H1 (cell line): ENCODE results near the gene SAFB. TPM values are rescaled to one million over a fixed set of nuclear protein-coding genes. Genes with fewer than 3 reads are reported as not detected.
A peak's percentile ranks its signal among the peaks of the same experiment; 100 is the strongest.

Experiments used
- CTCF ChIA-PET: fragments of 300-600 bp; sonication (Branson Sonifier 250); formaldehyde crosslinking; loops from one replicate; lab custom pipeline; 2021; ENCODE audit not compliant: partially characterized antibody; lab: Charles Lee
- POLR2A ChIA-PET: fragments of 300-600 bp; sonication (Branson Sonifier 250); formaldehyde crosslinking; loops from one replicate; lab custom pipeline; 2021; ENCODE audit warnings: inconsistent platforms; ENCODE audit not compliant: partially characterized antibody; lab: Charles Lee
- DNase-seq, 2 experiments: peaks; one replicate each; pipeline versions ENCODE4 v3.0.0 to v3.0.0-alpha.2; 2010 to 2022; ENCODE audit warnings: low spot score in 2 of 2, low read depth in 1 of 2, mixed read lengths in 1 of 2
- FAIRE-seq: peaks from 2 replicates; lab custom pipeline; 2011; peaks lifted over from hg19 to GRCh38; lab: Jason Lieb, UNC
- H2AFZ ChIP-seq: 2 replicates; pipeline ENCODE4 v1.8.1; 2012; ENCODE audit warnings: low read length, inconsistent platforms
- H2AK5ac ChIP-seq: 2 replicates; pipeline ENCODE4 v1.6.1; 2013; ENCODE audit warnings: low read depth, low read length
- H2BK120ac ChIP-seq: replicated peaks from 2 replicates; pipeline ENCODE3; 2013; ENCODE audit warnings: low read depth, low read length, inconsistent platforms
- H2BK12ac ChIP-seq: 2 replicates; pipeline ENCODE4 v1.6.1; 2013; ENCODE audit warnings: low read depth, low read length
- H2BK15ac ChIP-seq: 2 replicates; pipeline ENCODE4 v1.6.1; 2013; ENCODE audit warnings: low read length
- H2BK20ac ChIP-seq: 2 replicates; pipeline ENCODE4 v1.6.1; 2013; ENCODE audit warnings: low read length
- H2BK5ac ChIP-seq: 2 replicates; pipeline ENCODE4 v1.6.1; 2013; ENCODE audit warnings: low read depth, low read length
- H3K14ac ChIP-seq: 2 replicates; pipeline ENCODE4 v1.6.1; 2013; ENCODE audit warnings: inconsistent platforms; ENCODE audit not compliant: insufficient read length
- H3K18ac ChIP-seq: 2 replicates; pipeline ENCODE4 v1.6.1; 2013; ENCODE audit warnings: low read length; ENCODE audit errors: extremely low read depth
- H3K23ac ChIP-seq: 2 replicates; pipeline ENCODE4 v1.6.1; 2013; ENCODE audit warnings: inconsistent platforms; ENCODE audit not compliant: insufficient read length
- H3K23me2 ChIP-seq: 2 replicates; pipeline ENCODE4 v1.6.1; 2013; ENCODE audit warnings: low read depth, low read length
- H3K27ac ChIP-seq: 2 replicates; pipeline ENCODE4 v1.6.1; 2011; ENCODE audit warnings: low read depth, low read length, inconsistent platforms
- H3K27me3 ChIP-seq, 4 experiments: replicated peaks in 1 of 4; 1 replicate in 1 of 4; 2 replicates in 3 of 4; pipeline versions ENCODE4 v1.6.1 to v1.8.1; 2011 to 2013; ENCODE audit warnings: low read length in 3 of 4, mild to moderate bottlenecking in 3 of 4, inconsistent platforms in 2 of 4, mixed read lengths in 2 of 4, moderate library complexity in 1 of 4; ENCODE audit not compliant: control insufficient read depth in 3 of 4, insufficient read depth in 3 of 4; ENCODE audit errors: extremely low read depth in 1 of 4
- H3K36me3 ChIP-seq, 4 experiments: 2 replicates each; pipeline versions ENCODE4 v1.6.1 to v1.8.1; 2011 to 2013; ENCODE audit warnings: mild to moderate bottlenecking in 4 of 4, low read length in 3 of 4, moderate library complexity in 2 of 4, control low read depth in 1 of 4, inconsistent platforms in 1 of 4; ENCODE audit not compliant: insufficient read depth in 4 of 4, control insufficient read depth in 2 of 4
- H3K4ac ChIP-seq: replicated peaks from 2 replicates; pipeline ENCODE3; 2013; ENCODE audit warnings: low read length, low read depth, mixed read lengths, inconsistent platforms; ENCODE audit not compliant: insufficient read length
- H3K4me1 ChIP-seq, 4 experiments: replicated peaks in 1 of 4; 1 replicate in 1 of 4; 2 replicates in 3 of 4; pipeline versions ENCODE4 v1.6.1 to v1.8.1; 2011 to 2013; ENCODE audit warnings: low read length in 3 of 4, inconsistent platforms in 2 of 4, mixed read lengths in 1 of 4; ENCODE audit not compliant: insufficient read depth in 4 of 4, control insufficient read depth in 3 of 4
- H3K4me2 ChIP-seq, 2 experiments: 2 replicates each; pipeline versions ENCODE4 v1.6.1 to v1.8.1; 2011 to 2013; ENCODE audit warnings: low read depth in 2 of 2, low read length in 2 of 2, control low read depth in 1 of 2, inconsistent platforms in 1 of 2, mild to moderate bottlenecking in 1 of 2; ENCODE audit not compliant: insufficient read depth in 1 of 2
- H3K4me3 ChIP-seq, 4 experiments: fragments of 200-600, 300-600 bp in 1 of 4; sonication (generic), shearing (Covaris generic), sonication (Bioruptor Twin) in 1 of 4; 2 replicates each; pipeline versions ENCODE4 v1.5.1 to v1.8.1; 2011 to 2016; ENCODE audit warnings: low read length in 4 of 4, low read depth in 3 of 4, control low read depth in 2 of 4, inconsistent platforms in 2 of 4, mild to moderate bottlenecking in 2 of 4, mixed read lengths in 1 of 4, moderate library complexity in 1 of 4; ENCODE audit not compliant: insufficient read depth in 2 of 4; ENCODE audit errors: extremely low read depth in 1 of 4
- H3K56ac ChIP-seq: replicated peaks from 2 replicates; pipeline ENCODE3; 2013; ENCODE audit warnings: low read depth, mild to moderate bottlenecking, mixed read lengths, low read length, inconsistent platforms; ENCODE audit not compliant: insufficient read length
- H3K79me1 ChIP-seq: 2 replicates; pipeline ENCODE4 v1.6.1; 2013; ENCODE audit warnings: low read depth, low read length, control low read depth
- H3K79me2 ChIP-seq, 2 experiments: 2 replicates each; pipeline versions ENCODE4 v1.6.1 to v1.8.1; 2012 to 2013; ENCODE audit warnings: low read length in 2 of 2, mild to moderate bottlenecking in 2 of 2, inconsistent platforms in 1 of 2; ENCODE audit not compliant: insufficient read depth in 2 of 2, control insufficient read depth in 1 of 2
- H3K9ac ChIP-seq, 4 experiments: replicated peaks in 1 of 4; 1 replicate in 1 of 4; 2 replicates in 3 of 4; pipeline versions ENCODE4 v1.6.1 to v1.8.1; 2011 to 2013; ENCODE audit warnings: low read depth in 3 of 4, low read length in 3 of 4, control low read depth in 2 of 4, mild to moderate bottlenecking in 2 of 4, moderate library complexity in 2 of 4, inconsistent platforms in 1 of 4; ENCODE audit errors: extremely low read depth in 1 of 4
- H3K9me3 ChIP-seq, 2 experiments: 2 replicates each; pipeline versions ENCODE4 v1.6.1 to v1.8.1; 2012 to 2013; ENCODE audit warnings: mild to moderate bottlenecking in 2 of 2, moderate library complexity in 2 of 2, control low read depth in 1 of 2, inconsistent platforms in 1 of 2, low read depth in 1 of 2, low read length in 1 of 2, mixed read lengths in 1 of 2; ENCODE audit not compliant: insufficient read depth in 2 of 2
- H4K20me1 ChIP-seq, 2 experiments: replicated peaks in 1 of 2; 2 replicates each; pipeline versions ENCODE3 to v1.8.1; 2011 to 2013; ENCODE audit warnings: inconsistent platforms in 2 of 2, low read length in 2 of 2, mild to moderate bottlenecking in 1 of 2; ENCODE audit not compliant: insufficient read depth in 2 of 2, control insufficient read depth in 1 of 2
- H4K5ac ChIP-seq: 2 replicates; pipeline ENCODE4 v1.6.1; 2013; ENCODE audit warnings: low read length, low read depth, mixed read lengths, inconsistent platforms; ENCODE audit not compliant: insufficient read length
- H4K8ac ChIP-seq: 2 replicates; pipeline ENCODE4 v1.8.0; 2013; ENCODE audit warnings: mild to moderate bottlenecking, moderate library complexity, low read length, inconsistent platforms; ENCODE audit not compliant: insufficient read depth; ENCODE audit errors: extremely low read depth
- H4K91ac ChIP-seq: replicated peaks from 2 replicates; pipeline ENCODE3; 2013; ENCODE audit warnings: low read length, mixed read lengths, inconsistent platforms; ENCODE audit not compliant: insufficient read length
- MAFK ChIP-seq: IDR thresholded peaks from 2 replicates; pipeline ENCODE4 v1.6.1; 2012; ENCODE audit warnings: low read depth, mild to moderate bottlenecking, improper control_type of control experiment, low read length
- TBP ChIP-seq: IDR thresholded peaks from 2 replicates; pipeline ENCODE4 v1.6.1; 2011; ENCODE audit warnings: low read depth, low read length, improper control_type of control experiment
- WGBS, 2 experiments: shearing (Covaris generic) in 1 of 2; methylation state at CpG; one replicate each; pipeline versions ENCODE4 v1.1.6 to v1.1.7; 2013 to 2015; ENCODE audit warnings: low lambda C conversion rate in 2 of 2, mixed read lengths in 2 of 2, inconsistent platforms in 1 of 2, low coverage in 1 of 2, missing lambda C conversion rate in 1 of 2; ENCODE audit not compliant: insufficient replicate concordance in 2 of 2, insufficient coverage in 1 of 2, insufficient read length in 1 of 2; ENCODE audit errors: extremely low coverage in 1 of 2, missing lambda C conversion rate in 1 of 2; 5-methylcytosine and 5-hydroxymethylcytosine counted together
- polyA plus RNA-seq, 7 experiments: library from polyadenylated mRNA; depleted of rRNA in 3 of 7; stranded (reverse) in 5 of 7; unstranded in 2 of 7; fragments of >200 nt in 5 of 7; fragments of 200-250 nt in 2 of 7; gene quantifications; 1 replicate in 5 of 7; 2 replicates in 1 of 7; 4 replicates in 1 of 7; pipeline versions ENCODE4 v1.2.1 to v1.2.3, GENCODE V29; 2011 to 2013; ENCODE audit warnings: missing spikeins in 2 of 7, mixed read lengths in 2 of 7
- total RNA-seq: library from RNA; stranded (reverse); fragmentation: NEBNext Ultra II Directional; extraction: Animal tissue kit (Norgen Biotek cat#: 25700); gene quantifications from 2 replicates; pipeline ENCODE4 v1.2.1, GENCODE V29; 2021

The SAFB gene
- total and polyA plus RNA-seq, 2 of the 8 experiments (the other 6 are each of a cell fraction or from before 2014, with no cell fraction given): 27.0 to 110 TPM

- Histone ChIP-seq H3K79me1 (peaks cover 15% of the 10 kb centered on the region), H3K27ac (no peak overlapping the region), H3K4me1 (no peaks in the 10 kb centered on the region; a peak in 1 of 7 replicates), H2BK5ac (no peak overlapping the region; the same call in 1 of the 2 replicates), H3K23ac (no peak overlapping the region), H4K91ac (no peak overlapping the region), H3K27me3 (no peaks in the 10 kb centered on the region), H2BK120ac (no peak overlapping the region), H3K4ac (no peak overlapping the region), H4K5ac (no peak overlapping the region), H3K18ac (no peak overlapping the region), H2AFZ (no peak overlapping the region), H2BK20ac (no peak overlapping the region), H3K23me2 (no peaks in the 10 kb centered on the region), H2AK5ac (no peak overlapping the region), H4K8ac (no peak overlapping the region), H3K9ac (no peak overlapping the region), H3K4me3 (no peak overlapping the region), H2BK15ac (no peak overlapping the region), H3K14ac (no peak overlapping the region), H3K4me2 (no peak overlapping the region), H3K56ac (no peak overlapping the region), H3K36me3 (peaks cover 9 to 30% (median 20%) of the 10 kb centered on the region in 4 experiments; a peak in 7 of 8 replicates), H4K20me1 (peaks cover 31 to 39% of the 10 kb centered on the region in 2 experiments), H3K9me3 (no peaks in the 10 kb centered on the region), H2BK12ac (no peak overlapping the region), H3K79me2 (peaks cover 42 to 97% of the 10 kb centered on the region in 2 experiments)
- WGBS, 2 experiments: 92% methylated on average over 9 of the region's 9 CpGs; no CpG with 5 or more reads in 1 of the 2 experiments
- FAIRE-seq: no peak
- DNase-seq: no peak
- ChIA-PET POLR2A (interaction anchor here (2.2 kb wide), 1 partner anchor 9 kb away, joined by 10 read pairs; the partner anchor contains the start of genes SAFB and SAFB2), CTCF (no interaction called here)
- peak; percentile 57; the same call in 1 of the 2 replicates for TF ChIP-seq MAFK
- no peak for TF ChIP-seq TBP
Measured at GRCh38 chr19:5631567-5632240, 8.8 kb downstream of the SAFB start.
